ENCODE data around the gene HTR7. TPM values are rescaled to one million over a fixed set of nuclear protein-coding genes. Genes with fewer than 3 reads are reported as not detected.
"Not testable (repeated sequence)": the region's sequence is repeated elsewhere in the genome, so short reads cannot be mapped to it uniquely, and the experiment has no call there.

HTR7 gene
- total RNA-seq, 2 donors from 2014 or later = 0.18 TPM; not detected in 1

DNA sequence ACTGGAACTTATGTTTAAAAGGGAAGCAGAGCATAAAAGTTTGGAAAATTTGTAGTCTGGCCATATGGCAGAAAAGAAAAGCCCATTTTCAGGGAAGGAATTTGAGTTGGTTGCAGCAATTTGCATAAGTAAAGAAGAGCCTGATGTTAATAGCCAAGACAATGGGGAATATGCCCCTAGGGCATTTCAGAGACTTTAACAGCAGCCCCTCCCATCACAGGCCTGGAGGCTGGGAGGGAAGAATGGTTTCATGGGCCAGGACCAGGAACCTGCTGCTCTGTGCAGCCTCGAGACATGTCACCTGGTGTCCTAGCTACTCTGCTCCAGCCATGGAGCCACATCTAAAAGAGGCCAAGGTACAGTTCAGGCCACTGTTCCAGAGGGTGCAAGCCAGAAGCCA, 35.3 kb downstream of the HTR7 start:
- DNase-seq (ENCODE audit: low spot score in 2 of 2) (no peak), ATAC-seq (no peak)
- Mint-ChIP-seq H3K9me3 (peaks cover 7 to 9% of the 10 kb centered on the region in 2 donors), H3K36me3 (peaks cover 0 to 10% of the 10 kb centered on the region in 2 donors), H3K27ac (no peak overlapping the region)

DNA sequence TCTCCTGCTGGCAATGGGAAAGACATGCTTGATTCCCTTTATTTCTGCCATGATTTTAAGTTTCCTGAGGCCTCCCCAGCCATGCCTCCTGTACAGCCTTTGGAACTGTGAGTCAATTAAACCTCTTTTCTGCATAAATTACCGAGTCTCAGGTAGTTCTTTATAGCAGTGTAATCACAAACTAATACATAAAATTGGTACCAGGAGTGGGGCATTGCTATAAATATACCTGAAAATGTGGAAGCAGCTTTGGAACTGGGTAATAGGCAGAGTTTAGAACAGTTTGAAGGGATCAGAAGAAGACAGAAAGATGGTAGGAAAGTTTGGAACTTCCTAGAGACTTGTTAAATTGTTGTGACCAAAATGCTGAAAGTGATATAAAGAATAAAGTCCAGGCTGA, 36.0 kb downstream of the HTR7 start:
- not testable (repeated sequence) for DNase-seq (ENCODE audit: low spot score in 2 of 2); H3K27ac Mint-ChIP-seq; H3K9me3 Mint-ChIP-seq; ATAC-seq
- peaks cover 0 to 10% of the 10 kb centered on the region in 2 donors for H3K36me3 Mint-ChIP-seq

DNA sequence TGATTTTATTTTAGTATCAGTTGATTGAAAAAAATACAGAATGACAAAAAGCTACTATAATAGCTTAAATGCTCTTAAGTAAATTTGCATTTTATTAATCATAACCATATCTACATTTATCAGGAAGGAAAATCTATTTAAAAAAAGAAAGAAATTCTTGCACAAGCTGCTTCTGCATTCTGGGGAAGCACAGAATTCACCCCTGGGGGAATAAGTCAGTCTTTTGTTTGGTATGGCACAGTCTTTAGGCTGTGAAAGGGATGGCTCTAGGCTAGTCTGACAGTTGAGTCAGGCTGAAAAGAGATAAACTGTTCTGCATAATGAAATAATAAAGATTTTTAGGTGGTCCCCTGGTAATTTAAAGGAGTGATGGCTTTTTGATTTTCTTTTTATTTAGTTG, 37.9 kb downstream of the HTR7 start:
- no peak overlapping the region for H3K27ac Mint-ChIP-seq
- peaks cover 7 to 9% of the 10 kb centered on the region in 2 donors for H3K9me3 Mint-ChIP-seq
- DNase-seq (ENCODE audit: low spot score in 2 of 2) (no peak), ATAC-seq (no peak)
- peaks cover 0 to 6% of the 10 kb centered on the region in 2 donors for H3K36me3 Mint-ChIP-seq

DNA sequence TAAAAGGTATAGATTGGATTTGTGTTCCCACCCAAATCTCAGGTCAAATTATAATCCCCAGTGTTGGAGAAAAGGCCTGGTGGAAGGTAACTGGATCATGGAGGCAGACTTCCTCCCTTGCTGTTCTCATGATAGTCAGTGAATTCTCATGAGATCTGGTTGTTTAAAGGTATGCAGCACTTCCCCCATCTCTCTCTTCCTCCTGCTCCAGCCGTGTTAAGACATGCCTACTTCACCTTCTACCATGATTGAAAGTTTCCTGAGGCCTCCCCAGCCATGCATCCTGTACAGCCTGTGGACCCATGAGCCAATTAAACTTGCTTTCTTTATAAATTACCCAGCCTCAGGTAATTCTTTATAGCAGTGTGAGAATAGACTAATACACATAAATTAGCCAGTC, 39.1 kb downstream of the HTR7 start:
- DNase-seq (ENCODE audit: low spot score in 2 of 2) (no peak), ATAC-seq (no peak)
- H3K36me3 Mint-ChIP-seq = peaks cover 0 to 6% of the 10 kb centered on the region in 2 donors
- peaks cover 7 to 9% of the 10 kb centered on the region in 2 donors for H3K9me3 Mint-ChIP-seq
- H3K27ac Mint-ChIP-seq = no peak overlapping the region

DNA sequence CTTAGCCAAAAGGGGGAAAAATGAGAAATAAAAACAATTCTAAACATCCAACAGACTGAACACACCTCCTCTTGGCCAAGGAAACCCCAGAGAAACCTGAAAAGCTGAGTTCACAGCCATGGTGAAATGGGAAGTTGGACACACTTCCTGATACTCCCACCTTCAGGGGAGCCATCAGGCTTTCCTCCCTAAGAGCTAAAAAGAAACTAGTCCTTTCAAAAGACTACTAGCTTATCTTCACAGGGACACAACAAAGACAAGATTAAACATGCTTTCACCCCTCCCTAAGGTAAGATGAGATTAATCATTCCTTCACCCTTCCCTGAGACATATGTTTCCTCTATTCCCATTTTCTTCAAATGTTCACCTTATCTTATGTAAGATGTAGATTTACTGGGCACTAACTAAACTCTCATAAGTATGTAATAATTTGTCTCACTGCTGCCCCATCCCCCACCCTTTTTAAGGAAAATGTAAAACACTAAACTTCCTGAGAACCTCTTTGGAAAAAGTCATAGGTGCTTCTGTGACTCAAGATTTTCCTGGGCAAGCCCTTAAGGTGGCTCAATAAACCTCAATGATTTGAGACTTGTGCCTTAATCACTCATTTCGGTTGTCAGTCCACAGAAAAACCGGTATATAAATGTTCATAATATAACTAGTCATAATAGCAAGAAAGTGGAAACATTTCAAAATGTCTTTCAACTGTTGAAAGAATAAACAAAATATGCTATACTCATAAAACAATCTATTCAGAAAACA, 40.5 kb downstream of the HTR7 start:
- ATAC-seq = no peak

DNA sequence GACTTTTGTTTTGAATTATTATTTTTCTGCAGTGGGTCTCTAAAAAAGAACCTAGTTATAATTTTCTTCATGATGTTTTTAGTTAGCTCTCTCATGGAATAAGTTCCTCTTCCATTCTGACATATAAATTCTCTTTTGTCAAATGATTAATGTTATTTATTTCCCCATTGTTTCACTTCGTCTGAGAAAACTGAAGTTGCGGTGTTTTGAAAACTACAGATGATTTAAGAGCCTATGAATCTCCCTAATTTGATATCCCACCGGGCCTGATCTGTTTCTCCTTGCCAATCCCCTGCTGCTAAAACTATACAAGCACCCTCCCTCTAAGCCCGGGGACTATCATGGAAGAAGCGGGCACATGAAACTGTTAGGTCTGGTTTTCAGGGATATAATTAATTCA, 41.4 kb downstream of the HTR7 start:
- Mint-ChIP-seq H3K36me3 (no peaks in the 10 kb centered on the region), H3K27ac (no peak overlapping the region), H3K9me3 (no peaks in the 10 kb centered on the region)
- DNase-seq (ENCODE audit: low spot score in 2 of 2) (no peak), ATAC-seq (no peak)

More for the DNA sequence above, 40.5 kb downstream of the HTR7 start:
- Mint-ChIP-seq H3K36me3 (peaks cover 0 to 5% of the 10 kb centered on the region in 2 donors), H3K27ac (no peak overlapping the region), H3K9me3 (peaks cover 6 to 8% of the 10 kb centered on the region in 2 donors)
- DNase-seq (ENCODE audit: low spot score in 2 of 2) = no peak

DNA sequence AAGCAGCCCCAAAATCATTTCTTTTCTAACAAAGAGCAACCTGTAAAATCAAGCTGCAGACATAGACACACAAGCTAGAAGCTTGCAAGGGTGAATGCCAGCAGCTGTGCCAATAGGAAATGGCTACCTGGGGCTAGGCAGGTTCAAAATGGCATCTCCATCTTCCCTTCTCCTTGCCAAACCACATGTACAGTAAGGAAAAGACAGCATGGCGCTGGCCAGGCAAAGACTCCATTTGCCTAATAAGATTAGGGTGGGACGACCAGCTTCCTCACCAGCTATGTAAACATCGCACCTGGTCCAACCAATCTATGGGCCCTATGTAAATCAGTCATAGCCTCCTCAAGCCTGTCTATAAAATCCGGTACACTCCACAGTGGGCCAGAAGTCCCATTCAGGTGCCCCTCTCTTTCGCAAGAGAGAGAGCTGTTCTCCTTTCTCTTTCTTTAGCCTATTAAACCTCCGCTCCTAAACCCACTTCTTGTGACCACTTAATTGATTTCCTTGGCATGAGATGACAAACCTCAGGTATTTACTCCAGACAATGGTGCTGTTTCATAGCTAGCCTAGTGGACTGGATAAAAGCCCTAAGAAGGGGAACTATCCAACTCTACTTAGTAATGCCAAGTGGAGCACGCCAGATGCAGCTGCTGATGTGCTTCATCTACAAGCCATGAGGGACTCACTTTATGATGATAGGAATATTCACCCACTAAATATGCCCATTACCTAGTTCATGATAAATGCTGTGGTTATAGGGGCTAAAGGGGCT, 44.1 kb downstream of the HTR7 start:
- ATAC-seq (no peak), DNase-seq (ENCODE audit: low spot score in 2 of 2) (no peak)
- Mint-ChIP-seq H3K9me3 (no peaks in the 10 kb centered on the region), H3K27ac (no peak overlapping the region), H3K36me3 (no peaks in the 10 kb centered on the region)

DNA sequence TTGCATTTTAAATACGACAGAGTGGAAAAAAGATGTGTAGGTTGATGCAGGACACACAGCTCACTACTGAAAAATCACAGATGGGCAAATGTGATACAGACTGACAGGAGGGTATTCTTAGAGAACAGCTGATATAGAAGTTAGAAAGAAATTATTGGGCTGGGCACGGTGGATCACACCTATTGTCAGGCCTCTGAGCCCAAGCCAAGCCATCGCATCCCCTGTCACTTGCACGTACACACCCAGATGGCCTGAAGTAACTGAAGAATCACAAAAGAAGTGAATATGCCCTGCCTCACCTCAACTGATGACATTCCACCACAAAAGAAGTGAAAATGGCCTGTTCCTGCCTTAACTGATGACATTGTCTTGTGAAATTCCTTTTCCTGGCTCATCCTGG, 50.7 kb downstream of the HTR7 start:
- H3K36me3 Mint-ChIP-seq = not testable (repeated sequence)

DNA sequence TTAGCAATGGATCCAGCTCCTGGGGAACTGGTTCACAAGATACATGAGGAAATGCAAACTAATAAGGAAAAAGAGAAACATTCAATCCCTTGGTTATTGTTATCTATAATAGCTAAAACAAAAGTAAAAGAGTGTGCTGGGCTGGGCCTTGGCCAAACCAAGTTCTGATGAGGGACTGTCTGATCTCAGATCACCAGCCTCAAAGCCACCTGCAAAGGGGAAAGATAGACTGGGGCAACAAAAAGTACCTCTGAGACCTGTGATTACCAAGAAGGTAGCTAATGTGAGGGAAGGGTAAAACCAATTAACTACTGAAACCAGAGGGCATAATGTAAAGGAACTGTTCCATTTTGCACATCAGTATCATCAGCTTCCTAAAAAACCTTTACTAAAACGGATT, 51.2 kb downstream of the HTR7 start:
- Mint-ChIP-seq H3K36me3 (no peaks in the 10 kb centered on the region), H3K27ac (no peak overlapping the region), H3K9me3 (no peaks in the 10 kb centered on the region)
- DNase-seq (ENCODE audit: low spot score in 2 of 2) = no peak
- no peak for ATAC-seq

More for the DNA sequence above, 50.7 kb downstream of the HTR7 start:
- not testable (repeated sequence) for ATAC-seq; H3K27ac Mint-ChIP-seq; DNase-seq (ENCODE audit: low spot score in 2 of 2); H3K9me3 Mint-ChIP-seq

DNA sequence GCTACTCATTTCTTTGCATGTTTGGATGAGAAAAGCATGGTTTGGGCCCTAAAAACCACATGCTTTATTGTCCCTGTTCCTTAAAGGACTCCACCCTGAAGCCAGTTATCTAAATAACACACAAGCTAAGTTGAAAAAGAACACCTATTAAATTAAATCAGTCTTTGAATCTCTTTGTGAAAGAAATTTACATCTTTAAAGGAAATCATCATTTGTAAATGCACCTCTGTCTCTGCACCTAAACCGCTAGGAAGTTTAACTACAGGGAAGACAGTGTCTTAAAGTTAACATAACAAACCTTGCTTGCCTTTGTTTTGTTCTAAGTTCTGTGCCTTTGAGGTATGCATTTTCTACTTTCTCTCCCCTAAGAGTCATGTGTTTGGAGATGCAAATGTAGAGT, 52.6 kb downstream of the HTR7 start:
- Mint-ChIP-seq H3K36me3 (no peaks in the 10 kb centered on the region), H3K9me3 (no peaks in the 10 kb centered on the region)

DNA sequence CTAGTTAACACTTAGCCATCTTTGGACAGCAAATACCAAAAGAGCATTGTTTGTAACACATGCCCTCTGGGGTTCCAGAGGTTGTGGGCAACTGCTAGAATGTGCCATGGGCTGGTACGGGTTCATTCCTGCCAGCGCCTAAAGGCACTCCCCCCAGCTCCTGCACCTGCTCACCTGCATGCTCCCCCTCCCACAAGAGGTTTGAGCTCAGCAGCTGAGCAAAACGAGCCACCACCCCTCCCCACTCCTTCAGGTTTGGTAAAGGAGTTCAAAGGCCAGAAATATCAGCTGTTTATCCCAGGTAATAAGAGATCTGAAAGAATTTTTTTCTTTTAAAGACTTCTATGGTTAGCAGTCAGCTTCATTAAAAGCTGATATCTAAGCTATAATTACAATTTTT, 53.5 kb downstream of the HTR7 start:
- DNase-seq (ENCODE audit: low spot score in 2 of 2) = no peak
- Mint-ChIP-seq H3K36me3 (no peaks in the 10 kb centered on the region), H3K9me3 (no peaks in the 10 kb centered on the region), H3K27ac (no peak overlapping the region)
- no peak for ATAC-seq

More for the DNA sequence above, 52.6 kb downstream of the HTR7 start:
- no peak overlapping the region for H3K27ac Mint-ChIP-seq
- ATAC-seq = no peak
- no peak for DNase-seq (ENCODE audit: low spot score in 2 of 2)

DNA sequence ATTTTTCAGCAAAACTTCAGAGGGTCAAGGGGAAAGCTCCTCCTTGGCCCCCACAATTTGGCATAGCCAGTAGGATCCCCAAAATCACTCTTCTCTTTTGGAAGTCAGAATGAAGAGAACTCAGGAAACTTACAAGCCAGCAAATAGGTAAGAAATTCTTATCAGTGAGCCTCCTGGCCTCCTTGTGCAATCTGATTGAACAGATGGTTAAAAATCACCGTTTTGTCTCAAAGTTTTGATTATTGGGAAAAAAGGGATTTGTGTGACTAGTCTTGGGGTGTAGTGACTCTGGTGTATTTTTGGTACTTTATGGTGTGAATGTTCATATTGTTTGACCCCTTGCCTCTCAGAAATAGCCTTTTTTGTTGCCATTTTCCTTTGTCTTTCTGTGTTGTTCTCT, 56.2 kb downstream of the HTR7 start:
- no peaks in the 10 kb centered on the region for H3K36me3 Mint-ChIP-seq
- DNase-seq (ENCODE audit: low spot score in 2 of 2) (no peak), ATAC-seq (no peak)
- H3K9me3 Mint-ChIP-seq = peaks cover 0 to 5% of the 10 kb centered on the region in 2 donors
- no peak overlapping the region for H3K27ac Mint-ChIP-seq

DNA sequence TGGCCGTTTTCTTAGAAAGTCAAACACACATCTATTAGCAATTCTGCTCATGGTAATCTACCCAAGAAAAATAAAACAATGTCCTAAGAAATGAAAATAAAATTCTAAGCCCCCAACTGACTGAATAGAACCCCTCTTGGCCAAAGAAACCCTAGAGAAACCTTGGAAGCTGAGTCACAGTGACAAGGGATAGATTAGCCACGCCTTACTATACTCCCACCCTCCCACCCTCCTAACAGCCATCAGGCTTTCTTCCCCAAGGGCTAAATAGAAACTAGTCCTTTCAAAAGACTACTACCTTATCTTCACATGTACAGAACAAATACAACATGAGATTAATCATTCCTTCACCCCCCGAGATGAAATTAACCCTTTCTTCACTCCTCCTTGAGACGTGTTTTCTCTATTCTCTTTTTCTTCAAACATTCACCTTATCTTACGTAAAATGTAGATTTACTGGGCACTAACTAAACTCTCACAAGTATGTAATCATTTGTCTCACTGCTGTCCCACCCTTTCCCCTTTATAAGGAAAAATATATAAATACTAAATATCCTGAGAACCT, 57.5 kb downstream of the HTR7 start:
- Mint-ChIP-seq H3K36me3 (peaks cover 7% of the 10 kb centered on the region in 2 donors), H3K9me3 (peaks cover 6 to 12% of the 10 kb centered on the region in 2 donors), H3K27ac (no peak overlapping the region)
- DNase-seq (ENCODE audit: low spot score in 2 of 2) (no peak), ATAC-seq (no peak)

DNA sequence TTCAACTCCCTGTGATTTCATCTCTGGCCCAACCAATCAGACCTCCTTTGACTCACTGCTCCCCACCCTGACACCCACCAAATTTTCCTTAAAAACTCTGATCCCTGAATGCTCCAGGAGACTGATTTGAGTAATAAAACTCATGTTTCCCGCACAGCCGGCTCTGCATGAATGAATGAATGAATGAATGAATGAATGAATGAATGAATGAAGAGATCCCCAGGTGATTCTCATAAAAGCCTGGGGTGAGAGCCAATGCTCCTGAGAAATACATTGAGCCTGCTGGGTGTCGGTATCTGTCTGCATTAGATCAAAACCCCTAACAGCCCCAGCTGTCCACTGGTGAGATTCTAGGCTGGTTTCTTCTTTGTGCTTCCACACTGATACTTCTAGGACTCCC, 58.7 kb downstream of the HTR7 start:
- Mint-ChIP-seq H3K36me3 (peaks cover 8 to 11% of the 10 kb centered on the region in 2 donors), H3K27ac (no peak overlapping the region), H3K9me3 (peaks cover 8 to 14% of the 10 kb centered on the region in 2 donors)
- DNase-seq (ENCODE audit: low spot score in 2 of 2) = no peak
- ATAC-seq = no peak

DNA sequence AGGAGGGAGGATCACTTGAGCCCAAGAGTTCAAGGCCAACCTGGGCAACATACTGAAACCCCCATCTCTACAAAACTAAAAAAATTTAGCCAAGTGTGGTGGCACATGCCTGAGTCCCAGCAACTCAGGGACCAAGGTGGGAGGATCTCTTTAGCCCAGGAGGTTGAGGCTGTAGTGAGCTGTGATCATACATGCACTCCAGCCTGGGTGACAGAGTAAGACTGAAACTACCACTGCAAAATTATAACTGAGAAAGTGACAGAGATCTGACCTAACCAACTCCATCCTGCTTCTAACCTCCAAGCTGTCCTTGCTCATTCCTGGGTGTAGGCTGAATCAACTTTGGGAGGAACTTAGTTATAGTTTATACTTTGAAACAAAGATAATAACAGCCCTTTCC, 59.4 kb downstream of the HTR7 start:
- H3K27ac Mint-ChIP-seq = no peak overlapping the region
- DNase-seq (ENCODE audit: low spot score in 2 of 2) = no peak

DNA sequence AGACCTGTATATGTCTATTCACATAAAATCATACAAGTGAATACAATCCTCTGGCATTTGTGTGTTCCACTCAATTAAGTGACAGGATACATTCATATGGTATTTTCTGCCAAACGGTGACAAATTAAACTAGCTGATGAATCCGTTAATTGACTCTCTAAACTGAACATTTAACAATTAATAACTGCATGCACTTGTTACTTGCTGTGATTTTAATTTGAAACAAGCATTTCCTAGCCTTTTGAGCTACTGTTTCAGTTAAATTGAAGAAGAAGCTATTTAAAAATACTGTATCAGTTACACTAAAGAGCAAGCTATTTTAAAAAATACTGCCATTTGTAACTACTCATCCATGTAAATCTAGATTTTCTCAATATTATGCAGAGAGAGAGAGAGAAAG, 67.4 kb downstream of the HTR7 start:
- Mint-ChIP-seq H3K27ac (no peak overlapping the region), H3K9me3 (peaks cover 3 to 4% of the 10 kb centered on the region in 2 donors)

More for the DNA sequence above, 59.4 kb downstream of the HTR7 start:
- H3K9me3 Mint-ChIP-seq = peaks cover 8 to 14% of the 10 kb centered on the region in 2 donors
- peak; percentile 52 to 73 for ATAC-seq
- H3K36me3 Mint-ChIP-seq = peaks cover 8 to 11% of the 10 kb centered on the region in 2 donors

DNA sequence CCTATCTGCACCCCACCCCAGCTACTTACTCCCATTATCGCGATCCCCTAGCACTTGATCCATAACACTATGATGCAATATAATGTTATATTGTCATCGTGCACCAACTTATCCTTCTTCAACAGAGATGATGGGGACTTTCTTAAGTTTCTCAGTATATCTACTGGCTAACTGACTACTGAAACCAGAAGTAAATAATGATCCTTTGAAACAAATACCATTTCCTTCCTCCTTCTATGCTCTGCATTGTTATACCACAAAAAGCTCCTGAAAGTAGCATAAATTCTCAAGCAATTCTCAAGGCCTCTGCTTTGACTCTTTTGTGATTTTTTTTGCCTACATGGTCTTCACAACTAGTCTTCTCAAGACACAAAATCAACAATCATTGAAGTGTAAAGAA, 68.9 kb downstream of the HTR7 start:
- Mint-ChIP-seq H3K9me3 (no peaks in the 10 kb centered on the region), H3K27ac (no peak overlapping the region), H3K36me3 (no peaks in the 10 kb centered on the region)
- ATAC-seq (no peak), DNase-seq (ENCODE audit: low spot score in 2 of 2) (no peak)

More for the DNA sequence above, 67.4 kb downstream of the HTR7 start:
- no peak for ATAC-seq
- peaks cover 2 to 5% of the 10 kb centered on the region in 2 donors for H3K36me3 Mint-ChIP-seq
- no peak for DNase-seq (ENCODE audit: low spot score in 2 of 2)
